Measurements from ENCODE around the gene FOXP1. TPM values are rescaled to one million over a fixed set of nuclear protein-coding genes. Genes with fewer than 3 reads are reported as not detected.

The FOXP1 gene
- total RNA-seq, 1 donor from 2014 or later = 33.2 TPM

DNA sequence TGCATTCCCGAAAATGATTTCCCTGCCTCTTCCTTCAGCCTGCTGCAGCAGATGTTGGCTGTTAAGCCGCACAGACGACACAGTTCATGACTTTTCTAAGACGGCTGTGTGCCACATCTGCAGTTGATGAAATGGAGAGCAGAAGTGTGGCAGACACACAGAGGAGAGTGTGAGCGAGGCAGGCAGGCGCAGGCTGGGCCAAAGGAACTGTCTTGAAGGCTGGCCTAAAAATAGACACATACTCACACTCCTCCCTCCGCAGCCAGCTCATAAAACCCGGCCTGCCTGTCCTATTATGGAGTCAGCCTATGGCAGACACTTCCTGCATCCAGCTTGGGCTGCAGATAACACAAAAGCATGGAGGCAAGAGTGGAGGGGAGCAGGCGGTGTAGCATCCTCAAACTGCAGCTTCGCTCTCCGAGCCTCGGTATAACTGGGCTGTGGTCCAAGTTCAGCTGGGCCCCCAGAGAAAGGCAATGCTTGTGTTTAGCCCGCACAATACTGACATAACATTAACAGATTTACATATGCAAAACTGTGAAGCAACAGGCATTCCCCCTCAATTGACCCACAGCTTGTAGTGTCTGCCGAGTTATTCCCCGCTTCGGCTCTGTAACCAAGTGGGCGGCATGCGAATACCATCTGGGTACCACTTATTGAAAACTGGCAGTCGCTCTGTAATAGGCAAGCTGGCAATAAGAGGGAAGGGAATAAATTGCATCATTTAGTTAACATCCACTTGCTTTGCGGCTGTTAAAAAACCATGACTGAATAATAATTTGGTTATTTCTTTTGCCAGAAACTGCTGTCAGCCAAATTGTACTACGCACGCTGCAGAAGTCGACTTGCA lies 40.8 kb downstream of the FOXP1 start:
- no peaks in the 10 kb centered on the region for H3K27me3 ChIP-seq (ENCODE audit: control insufficient read depth, insufficient read depth, low read length)
- no peaks in the 10 kb centered on the region for H3K36me3 ChIP-seq (ENCODE audit: control insufficient read depth, insufficient read depth, low read length)
- TF ChIP-seq CTCF (IDR thresholded peaks at IDR 0.05; ENCODE audit: insufficient read depth, low read length, severe bottlenecking) = no peak
- H3K4me3 ChIP-seq (ENCODE audit: low read depth, low read length) = no peak overlapping the region
- no peak for FAIRE-seq
- DNase-seq (ENCODE audit: low read depth) = peak; percentile 18

GRCh38 chr3:71541313-71541712 lies 42.2 kb downstream of the FOXP1 start:
- Histone ChIP-seq H3K27me3 (ENCODE audit: control insufficient read depth, insufficient read depth, low read length) (no peaks in the 10 kb centered on the region), H3K36me3 (ENCODE audit: control insufficient read depth, insufficient read depth, low read length) (no peaks in the 10 kb centered on the region), H3K4me3 (ENCODE audit: low read depth, low read length) (no peak overlapping the region)
- DNase-seq (ENCODE audit: low read depth) (no peak), FAIRE-seq (no peak)
- no peak for TF ChIP-seq CTCF (IDR thresholded peaks at IDR 0.05; ENCODE audit: insufficient read depth, low read length, severe bottlenecking)

GRCh38 chr3:71537211-71537611 lies 46.3 kb downstream of the FOXP1 start:
- Histone ChIP-seq H3K27me3 (ENCODE audit: control insufficient read depth, insufficient read depth, low read length) (no peaks in the 10 kb centered on the region), H3K36me3 (ENCODE audit: control insufficient read depth, insufficient read depth, low read length) (no peaks in the 10 kb centered on the region), H3K4me3 (ENCODE audit: low read depth, low read length) (no peak overlapping the region)
- FAIRE-seq (no peak), DNase-seq (ENCODE audit: low read depth) (peak; percentile 93)
- TF ChIP-seq CTCF (IDR thresholded peaks at IDR 0.05; ENCODE audit: insufficient read depth, low read length, severe bottlenecking) = no peak

- H3K36me3 ChIP-seq (ENCODE audit: control insufficient read depth, insufficient read depth, low read length) = no peaks in the 10 kb centered on the region
- DNase-seq (ENCODE audit: low read depth) = peak; percentile 69
Observed at GRCh38 chr3:71536376-71536965, 47.1 kb downstream of the FOXP1 start.

DNA sequence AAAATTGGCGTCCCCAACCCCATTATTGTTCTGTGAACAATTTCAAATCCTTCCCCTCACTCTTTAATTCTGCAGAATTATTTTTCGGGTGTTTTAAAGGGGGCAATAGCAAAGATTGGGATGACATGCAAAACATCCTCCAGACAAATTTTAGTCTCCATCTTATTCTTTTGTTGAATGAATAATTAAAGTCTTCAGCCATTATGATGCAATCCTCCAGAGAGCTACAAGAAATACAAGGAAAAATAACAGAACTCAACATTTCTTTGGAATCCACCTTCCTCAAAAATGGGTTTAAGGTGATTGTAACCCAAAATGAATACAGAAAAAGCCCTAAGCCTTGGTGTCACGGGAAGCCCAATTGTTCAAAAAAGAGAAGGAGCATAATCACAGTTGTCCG lies 49.9 kb downstream of the FOXP1 start:
- no peak for FAIRE-seq
- Histone ChIP-seq H3K27me3 (ENCODE audit: control insufficient read depth, insufficient read depth, low read length) (no peaks in the 10 kb centered on the region), H3K36me3 (ENCODE audit: control insufficient read depth, insufficient read depth, low read length) (no peaks in the 10 kb centered on the region), H3K4me3 (ENCODE audit: low read depth, low read length) (no peak overlapping the region)
- no peak for DNase-seq (ENCODE audit: low read depth)
- no peak for TF ChIP-seq CTCF (IDR thresholded peaks at IDR 0.05; ENCODE audit: insufficient read depth, low read length, severe bottlenecking)

More at GRCh38 chr3:71536376-71536965, 47.1 kb downstream of the FOXP1 start:
- FAIRE-seq = no peak
- H3K4me3 ChIP-seq (ENCODE audit: low read depth, low read length) = no peak overlapping the region
- TF ChIP-seq CTCF (IDR thresholded peaks at IDR 0.05; ENCODE audit: insufficient read depth, low read length, severe bottlenecking) = no peak
- H3K27me3 ChIP-seq (ENCODE audit: control insufficient read depth, insufficient read depth, low read length) = no peaks in the 10 kb centered on the region

Data from bronchial epithelial cell (primary cell).